H1 (cell line): ENCODE data around the gene FARP2. TPM values are rescaled to one million over a fixed set of nuclear protein-coding genes. Genes with fewer than 3 reads are reported as not detected.

Experiments
- CTCF ChIA-PET: fragments of 300-600 bp; sonication (Branson Sonifier 250); formaldehyde crosslinking; loops from one replicate; lab custom pipeline; 2021; ENCODE audit not compliant: partially characterized antibody; lab: Charles Lee
- POLR2A ChIA-PET: fragments of 300-600 bp; sonication (Branson Sonifier 250); formaldehyde crosslinking; loops from one replicate; lab custom pipeline; 2021; ENCODE audit warnings: inconsistent platforms; ENCODE audit not compliant: partially characterized antibody; lab: Charles Lee
- DNase-seq, 2 experiments: peaks; one replicate each; pipeline versions ENCODE4 v3.0.0 to v3.0.0-alpha.2; 2010 to 2022; ENCODE audit warnings: low spot score in 2 of 2, low read depth in 1 of 2, mixed read lengths in 1 of 2
- FAIRE-seq: peaks from 2 replicates; lab custom pipeline; 2011; peaks lifted over from hg19 to GRCh38; lab: Jason Lieb, UNC
- H2AFZ ChIP-seq: 2 replicates; pipeline ENCODE4 v1.8.1; 2012; ENCODE audit warnings: low read length, inconsistent platforms
- H2AK5ac ChIP-seq: 2 replicates; pipeline ENCODE4 v1.6.1; 2013; ENCODE audit warnings: low read depth, low read length
- H2BK120ac ChIP-seq: replicated peaks from 2 replicates; pipeline ENCODE3; 2013; ENCODE audit warnings: low read depth, low read length, inconsistent platforms
- H2BK12ac ChIP-seq: 2 replicates; pipeline ENCODE4 v1.6.1; 2013; ENCODE audit warnings: low read depth, low read length
- H2BK15ac ChIP-seq: 2 replicates; pipeline ENCODE4 v1.6.1; 2013; ENCODE audit warnings: low read length
- H2BK20ac ChIP-seq: 2 replicates; pipeline ENCODE4 v1.6.1; 2013; ENCODE audit warnings: low read length
- H2BK5ac ChIP-seq: 2 replicates; pipeline ENCODE4 v1.6.1; 2013; ENCODE audit warnings: low read depth, low read length
- H3K14ac ChIP-seq: 2 replicates; pipeline ENCODE4 v1.6.1; 2013; ENCODE audit warnings: inconsistent platforms; ENCODE audit not compliant: insufficient read length
- H3K18ac ChIP-seq: 2 replicates; pipeline ENCODE4 v1.6.1; 2013; ENCODE audit warnings: low read length; ENCODE audit errors: extremely low read depth
- H3K23ac ChIP-seq: 2 replicates; pipeline ENCODE4 v1.6.1; 2013; ENCODE audit warnings: inconsistent platforms; ENCODE audit not compliant: insufficient read length
- H3K23me2 ChIP-seq: 2 replicates; pipeline ENCODE4 v1.6.1; 2013; ENCODE audit warnings: low read depth, low read length
- H3K27ac ChIP-seq: 2 replicates; pipeline ENCODE4 v1.6.1; 2011; ENCODE audit warnings: low read depth, low read length, inconsistent platforms
- H3K27me3 ChIP-seq, 4 experiments: replicated peaks in 1 of 4; 1 replicate in 1 of 4; 2 replicates in 3 of 4; pipeline versions ENCODE4 v1.6.1 to v1.8.1; 2011 to 2013; ENCODE audit warnings: low read length in 3 of 4, mild to moderate bottlenecking in 3 of 4, inconsistent platforms in 2 of 4, mixed read lengths in 2 of 4, moderate library complexity in 1 of 4; ENCODE audit not compliant: control insufficient read depth in 3 of 4, insufficient read depth in 3 of 4; ENCODE audit errors: extremely low read depth in 1 of 4
- H3K36me3 ChIP-seq, 4 experiments: 2 replicates each; pipeline versions ENCODE4 v1.6.1 to v1.8.1; 2011 to 2013; ENCODE audit warnings: mild to moderate bottlenecking in 4 of 4, low read length in 3 of 4, moderate library complexity in 2 of 4, control low read depth in 1 of 4, inconsistent platforms in 1 of 4; ENCODE audit not compliant: insufficient read depth in 4 of 4, control insufficient read depth in 2 of 4
- H3K4ac ChIP-seq: replicated peaks from 2 replicates; pipeline ENCODE3; 2013; ENCODE audit warnings: low read length, low read depth, mixed read lengths, inconsistent platforms; ENCODE audit not compliant: insufficient read length
- H3K4me1 ChIP-seq, 4 experiments: replicated peaks in 1 of 4; 1 replicate in 1 of 4; 2 replicates in 3 of 4; pipeline versions ENCODE4 v1.6.1 to v1.8.1; 2011 to 2013; ENCODE audit warnings: low read length in 3 of 4, inconsistent platforms in 2 of 4, mixed read lengths in 1 of 4; ENCODE audit not compliant: insufficient read depth in 4 of 4, control insufficient read depth in 3 of 4
- H3K4me2 ChIP-seq, 2 experiments: 2 replicates each; pipeline versions ENCODE4 v1.6.1 to v1.8.1; 2011 to 2013; ENCODE audit warnings: low read depth in 2 of 2, low read length in 2 of 2, control low read depth in 1 of 2, inconsistent platforms in 1 of 2, mild to moderate bottlenecking in 1 of 2; ENCODE audit not compliant: insufficient read depth in 1 of 2
- H3K4me3 ChIP-seq, 4 experiments: fragments of 200-600, 300-600 bp in 1 of 4; sonication (generic), shearing (Covaris generic), sonication (Bioruptor Twin) in 1 of 4; 2 replicates each; pipeline versions ENCODE4 v1.5.1 to v1.8.1; 2011 to 2016; ENCODE audit warnings: low read length in 4 of 4, low read depth in 3 of 4, control low read depth in 2 of 4, inconsistent platforms in 2 of 4, mild to moderate bottlenecking in 2 of 4, mixed read lengths in 1 of 4, moderate library complexity in 1 of 4; ENCODE audit not compliant: insufficient read depth in 2 of 4; ENCODE audit errors: extremely low read depth in 1 of 4
- H3K56ac ChIP-seq: replicated peaks from 2 replicates; pipeline ENCODE3; 2013; ENCODE audit warnings: low read depth, mild to moderate bottlenecking, mixed read lengths, low read length, inconsistent platforms; ENCODE audit not compliant: insufficient read length
- H3K79me1 ChIP-seq: 2 replicates; pipeline ENCODE4 v1.6.1; 2013; ENCODE audit warnings: low read depth, low read length, control low read depth
- H3K79me2 ChIP-seq, 2 experiments: 2 replicates each; pipeline versions ENCODE4 v1.6.1 to v1.8.1; 2012 to 2013; ENCODE audit warnings: low read length in 2 of 2, mild to moderate bottlenecking in 2 of 2, inconsistent platforms in 1 of 2; ENCODE audit not compliant: insufficient read depth in 2 of 2, control insufficient read depth in 1 of 2
- H3K9ac ChIP-seq, 4 experiments: replicated peaks in 1 of 4; 1 replicate in 1 of 4; 2 replicates in 3 of 4; pipeline versions ENCODE4 v1.6.1 to v1.8.1; 2011 to 2013; ENCODE audit warnings: low read depth in 3 of 4, low read length in 3 of 4, control low read depth in 2 of 4, mild to moderate bottlenecking in 2 of 4, moderate library complexity in 2 of 4, inconsistent platforms in 1 of 4; ENCODE audit errors: extremely low read depth in 1 of 4
- H3K9me3 ChIP-seq, 2 experiments: 2 replicates each; pipeline versions ENCODE4 v1.6.1 to v1.8.1; 2012 to 2013; ENCODE audit warnings: mild to moderate bottlenecking in 2 of 2, moderate library complexity in 2 of 2, control low read depth in 1 of 2, inconsistent platforms in 1 of 2, low read depth in 1 of 2, low read length in 1 of 2, mixed read lengths in 1 of 2; ENCODE audit not compliant: insufficient read depth in 2 of 2
- H4K20me1 ChIP-seq, 2 experiments: replicated peaks in 1 of 2; 2 replicates each; pipeline versions ENCODE3 to v1.8.1; 2011 to 2013; ENCODE audit warnings: inconsistent platforms in 2 of 2, low read length in 2 of 2, mild to moderate bottlenecking in 1 of 2; ENCODE audit not compliant: insufficient read depth in 2 of 2, control insufficient read depth in 1 of 2
- H4K5ac ChIP-seq: 2 replicates; pipeline ENCODE4 v1.6.1; 2013; ENCODE audit warnings: low read length, low read depth, mixed read lengths, inconsistent platforms; ENCODE audit not compliant: insufficient read length
- H4K8ac ChIP-seq: 2 replicates; pipeline ENCODE4 v1.8.0; 2013; ENCODE audit warnings: mild to moderate bottlenecking, moderate library complexity, low read length, inconsistent platforms; ENCODE audit not compliant: insufficient read depth; ENCODE audit errors: extremely low read depth
- H4K91ac ChIP-seq: replicated peaks from 2 replicates; pipeline ENCODE3; 2013; ENCODE audit warnings: low read length, mixed read lengths, inconsistent platforms; ENCODE audit not compliant: insufficient read length
- POLR2AphosphoS5 ChIP-seq: IDR thresholded peaks from 2 replicates; pipeline ENCODE4 v1.6.1; 2011; ENCODE audit warnings: low read depth, low read length
- WGBS, 2 experiments: shearing (Covaris generic) in 1 of 2; methylation state at CpG; one replicate each; pipeline versions ENCODE4 v1.1.6 to v1.1.7; 2013 to 2015; ENCODE audit warnings: low lambda C conversion rate in 2 of 2, mixed read lengths in 2 of 2, inconsistent platforms in 1 of 2, low coverage in 1 of 2, missing lambda C conversion rate in 1 of 2; ENCODE audit not compliant: insufficient replicate concordance in 2 of 2, insufficient coverage in 1 of 2, insufficient read length in 1 of 2; ENCODE audit errors: extremely low coverage in 1 of 2, missing lambda C conversion rate in 1 of 2; 5-methylcytosine and 5-hydroxymethylcytosine counted together
- polyA plus RNA-seq, 7 experiments: library from polyadenylated mRNA; depleted of rRNA in 3 of 7; stranded (reverse) in 5 of 7; unstranded in 2 of 7; fragments of >200 nt in 5 of 7; fragments of 200-250 nt in 2 of 7; gene quantifications; 1 replicate in 5 of 7; 2 replicates in 1 of 7; 4 replicates in 1 of 7; pipeline versions ENCODE4 v1.2.1 to v1.2.3, GENCODE V29; 2011 to 2013; ENCODE audit warnings: missing spikeins in 2 of 7, mixed read lengths in 2 of 7
- total RNA-seq: library from RNA; stranded (reverse); fragmentation: NEBNext Ultra II Directional; extraction: Animal tissue kit (Norgen Biotek cat#: 25700); gene quantifications from 2 replicates; pipeline ENCODE4 v1.2.1, GENCODE V29; 2021

Gene FARP2
- total and polyA plus RNA-seq, 2 of the 8 experiments (the other 6 are each of a cell fraction or from before 2014, with no cell fraction given): 12.4 to 33.4 TPM

DNA sequence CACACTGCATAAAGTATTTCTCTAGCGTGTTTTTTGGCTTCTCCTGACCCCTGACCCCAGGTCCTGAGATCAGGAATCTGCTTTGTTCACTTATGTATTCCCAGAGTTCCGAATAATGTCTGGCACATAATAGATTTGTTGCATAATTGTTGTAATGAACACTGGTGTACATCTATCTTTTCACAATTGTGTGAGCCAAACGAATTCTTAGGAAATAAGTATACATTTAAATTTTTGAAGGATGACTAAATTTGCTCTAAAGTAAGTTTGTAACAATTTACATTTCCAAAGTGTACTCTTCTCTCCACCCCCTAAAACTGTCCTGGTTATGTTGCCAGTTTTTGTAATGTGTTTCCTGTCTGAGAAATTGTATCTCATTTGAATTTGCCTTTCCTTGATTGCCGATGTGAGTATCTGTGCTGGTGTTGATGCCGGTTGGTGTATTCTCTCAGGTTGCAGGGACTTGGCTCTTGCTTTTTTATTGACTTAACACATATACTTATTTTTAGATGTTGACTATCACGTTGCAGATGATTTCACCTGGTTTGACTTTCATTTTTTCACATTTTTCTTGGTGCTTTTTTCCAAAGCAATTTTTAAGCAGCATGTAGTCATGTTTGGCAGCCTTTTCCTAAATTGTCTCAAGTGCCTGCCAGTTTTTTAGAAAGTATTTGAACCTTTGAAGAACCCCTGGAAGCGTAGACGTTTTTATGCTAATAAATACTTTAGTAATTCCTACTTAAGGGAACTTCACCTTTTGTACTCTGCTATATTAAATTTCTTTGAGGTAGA is 16.1 kb upstream of the FARP2 start:
- no peak for TF ChIP-seq POLR2AphosphoS5

More for the DNA sequence above, 16.1 kb upstream of the FARP2 start:
- H2BK15ac ChIP-seq: no peak overlapping the region
- H3K4me1 ChIP-seq: no peaks in the 10 kb centered on the region
- H3K23ac ChIP-seq: no peak overlapping the region
- peaks cover 0 to 10% of the 10 kb centered on the region in 2 experiments for H4K20me1 ChIP-seq
- H3K79me2 ChIP-seq: peaks cover 0 to 10% of the 10 kb centered on the region in 2 experiments; a peak in 2 of 4 replicates
- ChIA-PET CTCF (interaction anchor here (0.6 to 0.7 kb wide), 2 partner anchors 41 to 46 kb away, joined by 3 to 5 read pairs; no protein-coding TSS in a partner anchor), POLR2A (interaction anchor here (1.0 kb wide), 1 partner anchor 24 kb away, joined by 5 read pairs; the partner anchor contains the start of gene SEPTIN2)
- H2BK120ac ChIP-seq: no peak overlapping the region
- no peak overlapping the region for H3K4me3 ChIP-seq
- H2AFZ ChIP-seq: no peak overlapping the region
- no peaks in the 10 kb centered on the region; the same call in 1 of the 2 replicates for H3K79me1 ChIP-seq
- no peak overlapping the region for H2BK5ac ChIP-seq
- no peak overlapping the region for H3K9ac ChIP-seq
- H3K4me2 ChIP-seq: no peak overlapping the region
- no peak overlapping the region for H3K14ac ChIP-seq
- H2BK20ac ChIP-seq: no peak overlapping the region
- H3K27me3 ChIP-seq: no peaks in the 10 kb centered on the region
- peaks cover 29 to 94% (median 62%) of the 10 kb centered on the region in 4 experiments for H3K36me3 ChIP-seq
- no peaks in the 10 kb centered on the region for H3K23me2 ChIP-seq
- no peak overlapping the region for H4K91ac ChIP-seq
- H3K18ac ChIP-seq: no peak overlapping the region
- H3K56ac ChIP-seq: no peak overlapping the region
- H3K9me3 ChIP-seq: no peaks in the 10 kb centered on the region
- 91% methylated on average over 8 of the region's 8 CpGs; no CpG with 5 or more reads in 1 of the 2 experiments for WGBS, 2 experiments
- H2AK5ac ChIP-seq: no peak overlapping the region
- no peak overlapping the region for H3K4ac ChIP-seq
- no peak overlapping the region for H3K27ac ChIP-seq
- DNase-seq (no peak), FAIRE-seq (no peak)
- H2BK12ac ChIP-seq: no peak overlapping the region
- H4K8ac ChIP-seq: no peak overlapping the region
- H4K5ac ChIP-seq: no peak overlapping the region
